Sigmoid colon (tissue), 7 donors: Measurements from ENCODE around the gene PLBD2. TPM values are rescaled to one million over a fixed set of nuclear protein-coding genes. Genes with fewer than 3 reads are reported as not detected.

Source experiments
- DNase-seq: peaks from one replicate; pipeline ENCODE4 v3.0.0-alpha.2; 2019
- H3K27ac ChIP-seq, 4 donors: fragments of 200-600 bp; sonication (generic); one replicate each; pipeline ENCODE4 v1.5.1; 2016 to 2019; ENCODE audit warnings: mild to moderate bottlenecking in 1 of 4
- H3K27me3 ChIP-seq, 3 donors: fragments of 200-600 bp; sonication (generic); one replicate each; pipeline ENCODE4 v1.5.1; 2019; ENCODE audit warnings: mild to moderate bottlenecking in 1 of 3
- H3K36me3 ChIP-seq, 4 donors: fragments of 200-600 bp; sonication (generic); one replicate each; pipeline ENCODE4 v1.5.1; 2016 to 2019
- H3K4me1 ChIP-seq, 4 donors: fragments of 200-600 bp; sonication (generic); one replicate each; pipeline ENCODE4 v1.5.1; 2017 to 2019
- H3K4me3 ChIP-seq, 4 donors: fragments of 200-600 bp; sonication (generic); one replicate each; pipeline ENCODE4 v1.5.1; 2017 to 2019; ENCODE audit warnings: mild to moderate bottlenecking in 2 of 4, moderate library complexity in 1 of 4
- H3K9me3 ChIP-seq, 4 donors: fragments of 200-600 bp in 3 of 4; sonication (generic) in 3 of 4; one replicate each; pipeline versions ENCODE4 v1.5.1 to v1.6.1; 2013 to 2019
- CTCF ChIP-seq, 4 experiments: fragments of 450-650 bp in 3 of 4; fragments of 200-600 bp in 1 of 4; IDR thresholded peaks; one replicate each; pipeline ENCODE4 v1.5.1; 2016 to 2019; ENCODE audit warnings: antibody characterized with exemption in 4 of 4, mild to moderate bottlenecking in 3 of 4, moderate library complexity in 2 of 4
- EP300 ChIP-seq, 4 donors: sonication (generic); formaldehyde crosslinking; IDR thresholded peaks; one replicate each; pipeline ENCODE4 v1.6.1; 2017; ENCODE audit warnings: antibody characterized with exemption in 4 of 4
- POLR2A ChIP-seq, 2 donors: fragments of 450-650 bp; IDR thresholded peaks; one replicate each; pipeline ENCODE4 v1.6.1; 2016; ENCODE audit warnings: antibody characterized with exemption in 2 of 2, mild to moderate bottlenecking in 2 of 2, moderate library complexity in 2 of 2
- POLR2AphosphoS5 ChIP-seq, 4 donors: sonication (generic); formaldehyde crosslinking; IDR thresholded peaks; one replicate each; pipeline ENCODE4 v1.6.1; 2017; ENCODE audit warnings: antibody characterized with exemption in 4 of 4
- WGBS, 2 donors: extraction: QIAGEN DNeasy Blood & Tissue Kit; methylation state at CpG; one replicate each; pipeline ENCODE4 v1.1.7; 2013; 5-methylcytosine and 5-hydroxymethylcytosine counted together
- intact Hi-C: fragments of 100-400 bp; cut with DNase I; formaldehyde crosslinking; loops from one replicate; pipeline ENCODE4 v1.15.1; 2023
- polyA plus RNA-seq, 3 donors: library from polyadenylated mRNA; stranded (reverse); fragments of 200-250 nt; gene quantifications; one replicate each; pipeline ENCODE4 v1.2.3, GENCODE V29; 2013
- total RNA-seq, 4 donors: library from RNA; depleted of rRNA; stranded (reverse); fragments of >200 nt; gene quantifications; one replicate each; pipeline ENCODE4 v1.1.0, GENCODE V29; 2016
- donor health status: healthy with polysubstance abuse.
- donor health status: Bipolar disorder and iron deficiency.
- donor health status: healthy.

The PLBD2 gene
- total and polyA plus RNA-seq, 7 donors = 3.0 to 39.1 (median 14.4) TPM

- no peaks in the 10 kb centered on the region for H3K4me1 ChIP-seq
- 93% methylated on average over 7 of the region's 7 CpGs for WGBS, 2 donors
Measured at GRCh38 chr12:113365639-113366395, 7.4 kb downstream of the PLBD2 start.

GRCh38 chr12:113366827-113367226 is 8.4 kb downstream of the PLBD2 start:
- intact Hi-C loops = no loop called here
- Histone ChIP-seq H3K36me3 (peaks cover 0 to 15% (median 2%) of the 10 kb centered on the region in 4 donors), H3K4me3 (no peak overlapping the region), H3K27ac (no peak overlapping the region), H3K27me3 (no peaks in the 10 kb centered on the region), H3K4me1 (no peaks in the 10 kb centered on the region), H3K9me3 (no peaks in the 10 kb centered on the region)
- WGBS, 2 donors = 92 to 93% methylated on average over 4 of the region's 4 CpGs
- TF ChIP-seq CTCF (IDR thresholded peaks at IDR 0.05) (no peak), POLR2A (IDR thresholded peaks at IDR 0.05) (no peak), EP300 (IDR thresholded peaks at IDR 0.05) (no peak), POLR2AphosphoS5 (IDR thresholded peaks at IDR 0.05) (no peak)
- DNase-seq = no peak

More at GRCh38 chr12:113365639-113366395, 7.4 kb downstream of the PLBD2 start:
- Histone ChIP-seq H3K27me3 (no peaks in the 10 kb centered on the region), H3K36me3 (peaks cover 0 to 7% (median under 1%) of the 10 kb centered on the region in 4 donors), H3K27ac (no peak overlapping the region), H3K4me3 (no peak overlapping the region), H3K9me3 (no peaks in the 10 kb centered on the region)
- DNase-seq = no peak
- TF ChIP-seq POLR2AphosphoS5 (IDR thresholded peaks at IDR 0.05) (no peak), POLR2A (IDR thresholded peaks at IDR 0.05) (no peak), EP300 (IDR thresholded peaks at IDR 0.05) (no peak), CTCF (IDR thresholded peaks at IDR 0.05) (no peak)
- intact Hi-C loops = no loop called here

- Histone ChIP-seq H3K27ac (no peak overlapping the region), H3K27me3 (no peaks in the 10 kb centered on the region), H3K4me1 (no peaks in the 10 kb centered on the region), H3K36me3 (peaks cover 0 to 24% (median 2%) of the 10 kb centered on the region in 4 donors), H3K4me3 (no peak overlapping the region), H3K9me3 (no peaks in the 10 kb centered on the region)
- WGBS, 2 donors = 92 to 95% methylated on average over 4 of the region's 4 CpGs
- DNase-seq = no peak
- TF ChIP-seq POLR2AphosphoS5 (IDR thresholded peaks at IDR 0.05) (no peak), POLR2A (IDR thresholded peaks at IDR 0.05) (no peak), CTCF (IDR thresholded peaks at IDR 0.05) (no peak), EP300 (IDR thresholded peaks at IDR 0.05) (no peak)
- intact Hi-C loops = no loop called here
Measured at GRCh38 chr12:113368331-113368730, 9.9 kb downstream of the PLBD2 start.

GRCh38 chr12:113369391-113369985 is 11.1 kb downstream of the PLBD2 start:
- Histone ChIP-seq H3K36me3 (peaks cover 0 to 26% (median 3%) of the 10 kb centered on the region in 4 donors), H3K27ac (no peak overlapping the region), H3K4me1 (no peaks in the 10 kb centered on the region), H3K27me3 (no peaks in the 10 kb centered on the region), H3K4me3 (no peak overlapping the region), H3K9me3 (no peaks in the 10 kb centered on the region)
- TF ChIP-seq EP300 (IDR thresholded peaks at IDR 0.05) (no peak), CTCF (IDR thresholded peaks at IDR 0.05) (no peak), POLR2AphosphoS5 (IDR thresholded peaks at IDR 0.05) (no peak), POLR2A (IDR thresholded peaks at IDR 0.05) (no peak)
- 85% methylated on average over 6 of the region's 6 CpGs for WGBS, 2 donors
- DNase-seq = no peak
- intact Hi-C loops = no loop called here
